GM19238 (cell line): ENCODE results near the gene PHC2.

Experiments
- DNase-seq: peaks from one replicate; pipeline ENCODE4 v3.0.0; 2011; ENCODE audit warnings: low spot score; ENCODE audit not compliant: insufficient read length

The PHC2 gene

GRCh38 chr1:33331444-33332356 lies 99.2 kb downstream of the PHC2 start:
- no peak for DNase-seq

GRCh38 chr1:33330906-33331305 lies 100.0 kb downstream of the PHC2 start:
- DNase-seq = no peak

- DNase-seq = no peak
Observed at GRCh38 chr1:33330361-33330890, 100.5 kb downstream of the PHC2 start.

- no peak for DNase-seq
Observed at GRCh38 chr1:33329600-33330305, 101.1 kb downstream of the PHC2 start.

GRCh38 chr1:33328817-33329216 lies 102.1 kb downstream of the PHC2 start:
- DNase-seq = no peak

- DNase-seq = no peak
Observed at GRCh38 chr1:33327587-33328325, 103.1 kb downstream of the PHC2 start.

- no peak for DNase-seq
Observed at GRCh38 chr1:33326785-33327184, 104.1 kb downstream of the PHC2 start.

- no peak for DNase-seq
Observed at GRCh38 chr1:33324677-33325575, 106.0 kb downstream of the PHC2 start.

GRCh38 chr1:33323663-33324477 lies 107.0 kb downstream of the PHC2 start:
- no peak for DNase-seq

- no peak for DNase-seq
Observed at GRCh38 chr1:33322870-33323585, 107.9 kb downstream of the PHC2 start.

GRCh38 chr1:33322109-33322508 lies 108.8 kb downstream of the PHC2 start:
- no peak for DNase-seq

GRCh38 chr1:33321178-33321577 lies 109.7 kb downstream of the PHC2 start:
- no peak for DNase-seq

GRCh38 chr1:33320619-33321165 lies 110.2 kb downstream of the PHC2 start, which contains the start of gene A3GALT2:
TSS of gene A3GALT2 (minus strand) at chr1:33321098. CDS start at chr1:33321098, 0 bp downstream.
- no peak for DNase-seq

- DNase-seq = no peak
Observed at GRCh38 chr1:33319949-33320618, 110.8 kb downstream of the PHC2 start.

GRCh38 chr1:33319186-33319948 lies 111.5 kb downstream of the PHC2 start:
- DNase-seq = no peak

GRCh38 chr1:33317946-33318345 lies 112.9 kb downstream of the PHC2 start:
- no peak for DNase-seq

GRCh38 chr1:33317354-33317753 lies 113.5 kb downstream of the PHC2 start:
- no peak for DNase-seq
